Chondrocyte (in vitro differentiated cells): Measurements from ENCODE around the gene PDE6D. TPM values are rescaled to one million over a fixed set of nuclear protein-coding genes. Genes with fewer than 3 reads are reported as not detected.

Source experiments
- DNase-seq: peaks from one replicate; pipeline ENCODE4 v3.0.0; 2021; ENCODE audit warnings: mixed read lengths, low spot score
- H3K27ac Mint-ChIP-seq: one replicate; pipeline ENCODE4 v1.8.0; 2021; ENCODE audit warnings: mild to moderate bottlenecking, moderate library complexity, mixed read lengths; ENCODE audit not compliant: unreplicated experiment
- H3K27me3 Mint-ChIP-seq: 2 replicates; pipeline ENCODE4 v1.8.0; 2021; ENCODE audit warnings: low read depth, mixed read lengths
- H3K36me3 Mint-ChIP-seq: 2 replicates; pipeline ENCODE4 v1.8.0; 2021; ENCODE audit warnings: low read depth, mixed read lengths
- H3K4me1 Mint-ChIP-seq: 2 replicates; pipeline ENCODE4 v1.8.0; 2021; ENCODE audit warnings: low read depth, mild to moderate bottlenecking, mixed read lengths
- H3K4me3 Mint-ChIP-seq: one replicate; pipeline ENCODE4 v1.8.0; 2021; ENCODE audit warnings: mild to moderate bottlenecking, moderate library complexity, mixed read lengths; ENCODE audit not compliant: unreplicated experiment
- H3K9me3 Mint-ChIP-seq: 2 replicates; pipeline ENCODE4 v1.8.0; 2021; ENCODE audit warnings: low read depth, mixed read lengths
- CTCF ChIP-seq: fragments of 200-600 bp; sonication (generic); IDR thresholded peaks from 2 replicates; pipeline ENCODE4 v1.5.0; 2021; ENCODE audit warnings: antibody characterized with exemption, mild to moderate bottlenecking, moderate library complexity
- total RNA-seq: library from RNA; stranded (reverse); gene quantifications from 3 replicates; pipeline ENCODE4 v1.2.1, GENCODE V29; 2021

The PDE6D gene
- total RNA-seq, 1 donor from 2014 or later = 17.5 TPM

GRCh38 chr2:231743376-231744116 is 37.5 kb downstream of the PDE6D start:
- Mint-ChIP-seq H3K4me1 (peaks cover 7% of the 10 kb centered on the region), H3K27ac (no peak overlapping the region), H3K9me3 (no peaks in the 10 kb centered on the region), H3K27me3 (no peaks in the 10 kb centered on the region), H3K36me3 (peaks cover 3% of the 10 kb centered on the region), H3K4me3 (no peak overlapping the region)
- no peak for DNase-seq
- no peak for TF ChIP-seq CTCF

- Mint-ChIP-seq H3K4me1 (no peaks in the 10 kb centered on the region), H3K36me3 (peaks cover 9% of the 10 kb centered on the region), H3K4me3 (no peak overlapping the region), H3K9me3 (no peaks in the 10 kb centered on the region), H3K27me3 (no peaks in the 10 kb centered on the region), H3K27ac (no peak overlapping the region)
- no peak for DNase-seq
- no peak for TF ChIP-seq CTCF
Observed at GRCh38 chr2:231737761-231738160, 43.3 kb downstream of the PDE6D start.

GRCh38 chr2:231732604-231733003 is 48.5 kb downstream of the PDE6D start:
- H3K4me3 Mint-ChIP-seq = no peak overlapping the region
- DNase-seq = no peak
- no peaks in the 10 kb centered on the region for H3K9me3 Mint-ChIP-seq
- no peak for TF ChIP-seq CTCF
- H3K27ac Mint-ChIP-seq = no peak overlapping the region
- peaks cover 13% of the 10 kb centered on the region for H3K36me3 Mint-ChIP-seq
- no peaks in the 10 kb centered on the region for H3K4me1 Mint-ChIP-seq
- no peaks in the 10 kb centered on the region for H3K27me3 Mint-ChIP-seq

GRCh38 chr2:231727621-231728020 is 53.5 kb downstream of the PDE6D start:
- no peak overlapping the region for H3K27ac Mint-ChIP-seq
- DNase-seq = no peak
- H3K27me3 Mint-ChIP-seq = no peaks in the 10 kb centered on the region
- peaks cover 7% of the 10 kb centered on the region for H3K36me3 Mint-ChIP-seq
- no peak overlapping the region for H3K4me3 Mint-ChIP-seq
- H3K4me1 Mint-ChIP-seq = no peaks in the 10 kb centered on the region
- no peak for TF ChIP-seq CTCF
- no peaks in the 10 kb centered on the region for H3K9me3 Mint-ChIP-seq

GRCh38 chr2:231726276-231726675 is 54.8 kb downstream of the PDE6D start:
- Mint-ChIP-seq H3K36me3 (peaks cover 5% of the 10 kb centered on the region), H3K9me3 (no peaks in the 10 kb centered on the region), H3K4me1 (no peaks in the 10 kb centered on the region), H3K27me3 (no peaks in the 10 kb centered on the region), H3K27ac (no peak overlapping the region), H3K4me3 (no peak overlapping the region)
- no peak for DNase-seq
- no peak for TF ChIP-seq CTCF
